NCI-H128 (cell line): ENCODE data around the gene EML1.
"Not testable (repeated sequence)": the region's sequence is repeated elsewhere in the genome, so short reads cannot be mapped to it uniquely, and the experiment has no call there.

ENCODE experiments used
- DNase-seq: peaks from one replicate; lab custom pipeline; 2025; ENCODE audit not compliant: unreplicated experiment; lab: John Stamatoyannopoulos, UW

The EML1 gene

GRCh38 chr14:99930420-99931274, 137.4 kb downstream of the EML1 start:
- no peak for DNase-seq

GRCh38 chr14:99931308-99931707, 138.1 kb downstream of the EML1 start:
- no peak for DNase-seq

GRCh38 chr14:99936056-99936455, 142.8 kb downstream of the EML1 start:
- no peak for DNase-seq

GRCh38 chr14:99936738-99937474, 143.7 kb downstream of the EML1 start:
- DNase-seq, result no peak

- DNase-seq, result no peak
These were observed 144.4 kb downstream of the EML1 start for GRCh38 chr14:99937475-99938244.

GRCh38 chr14:99938376-99938775, 145.2 kb downstream of the EML1 start:
- DNase-seq, result no peak

GRCh38 chr14:99938896-99939295, 145.7 kb downstream of the EML1 start:
- DNase-seq, result no peak

GRCh38 chr14:99939421-99939820, 146.2 kb downstream of the EML1 start:
- no peak for DNase-seq

GRCh38 chr14:99940064-99940463, 146.9 kb downstream of the EML1 start:
- DNase-seq, result no peak

- DNase-seq, result no peak
These were observed 148.0 kb downstream of the EML1 start for GRCh38 chr14:99941211-99941610.

GRCh38 chr14:99943620-99944019, 150.4 kb downstream of the EML1 start:
- no peak for DNase-seq

GRCh38 chr14:99944241-99944651, 151.0 kb downstream of the EML1 start:
- DNase-seq, result no peak

- DNase-seq, result no peak
These were observed 152.8 kb downstream of the EML1 start for GRCh38 chr14:99945732-99946651.

- peak; percentile 21 for DNase-seq
These were observed 153.7 kb downstream of the EML1 start for GRCh38 chr14:99946652-99947489.

GRCh38 chr14:99947695-99948094, 154.5 kb downstream of the EML1 start:
- no peak for DNase-seq

- not testable (repeated sequence) for DNase-seq
These were observed 156.0 kb downstream of the EML1 start for GRCh38 chr14:99949011-99949732.

GRCh38 chr14:99950181-99950580, 157.0 kb downstream of the EML1 start:
- DNase-seq, result no peak

- DNase-seq, result no peak
These were observed 157.9 kb downstream of the EML1 start for GRCh38 chr14:99951085-99951484.

- DNase-seq, result no peak
These were observed 158.8 kb downstream of the EML1 start for GRCh38 chr14:99952039-99952438.
